IPS-11a (cell line): Measurements from ENCODE around the gene WDTC1.
"Not testable (repeated sequence)": the region's sequence is repeated elsewhere in the genome, so short reads cannot be mapped to it uniquely, and the experiment has no call there.

Source experiments
- H3K4me3 ChIP-seq: one replicate; pipeline ENCODE4 v1.5.1; 2013; ENCODE audit warnings: low read depth, low read length, control low read depth

The WDTC1 gene

GRCh38 chr1:27246194-27246593, 11.8 kb downstream of the WDTC1 start:
- H3K4me3 ChIP-seq, result no peak overlapping the region

- no peak overlapping the region for H3K4me3 ChIP-seq
These were observed 19.2 kb downstream of the WDTC1 start for GRCh38 chr1:27253596-27253995.

DNA sequence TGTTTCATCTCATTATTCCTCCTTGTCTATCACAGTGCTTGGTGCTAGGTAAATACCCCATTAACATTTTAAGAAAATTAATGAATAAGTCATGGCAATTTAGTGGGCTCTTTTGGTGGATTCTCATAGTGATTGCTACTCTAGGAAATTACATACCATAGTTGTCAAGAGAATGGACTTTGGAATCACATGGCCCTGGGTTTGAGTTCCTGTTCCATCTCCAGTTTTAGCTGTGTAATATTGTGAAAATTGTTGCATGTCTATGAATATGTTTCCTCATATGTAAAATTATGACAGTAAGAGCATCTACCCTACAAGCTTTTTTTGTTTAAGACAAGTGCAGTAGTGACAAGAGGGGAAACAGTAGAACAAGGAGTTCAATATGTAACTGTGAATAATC, 20.7 kb downstream of the WDTC1 start:
- H3K4me3 ChIP-seq, result no peak overlapping the region

GRCh38 chr1:27257155-27257554, 22.7 kb downstream of the WDTC1 start:
- no peak overlapping the region for H3K4me3 ChIP-seq

GRCh38 chr1:27258598-27258997, 24.2 kb downstream of the WDTC1 start:
- no peak overlapping the region for H3K4me3 ChIP-seq

DNA sequence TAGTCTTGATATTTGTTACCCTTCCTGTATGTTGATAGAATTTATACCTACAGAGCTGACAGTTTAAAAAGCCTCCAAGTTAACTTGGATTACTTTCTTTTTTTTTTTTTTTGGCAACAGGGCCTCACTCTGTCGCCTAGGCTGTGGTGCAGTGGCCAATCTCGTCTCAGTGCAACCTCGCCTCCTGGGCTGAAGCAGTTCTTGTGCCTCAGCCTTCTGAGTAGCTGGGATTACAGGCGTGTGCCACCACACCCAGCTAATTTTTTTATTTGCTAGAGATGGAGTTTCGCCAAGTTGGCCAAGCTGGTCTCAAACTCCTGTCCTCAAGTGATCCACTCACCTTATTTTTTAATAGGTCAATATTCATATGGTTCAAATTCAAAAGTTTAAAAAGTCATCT, 32.7 kb downstream of the WDTC1 start:
- H3K4me3 ChIP-seq, result no peak overlapping the region

- H3K4me3 ChIP-seq, result no peak overlapping the region
These were observed 34.8 kb downstream of the WDTC1 start for GRCh38 chr1:27269276-27269675.

DNA sequence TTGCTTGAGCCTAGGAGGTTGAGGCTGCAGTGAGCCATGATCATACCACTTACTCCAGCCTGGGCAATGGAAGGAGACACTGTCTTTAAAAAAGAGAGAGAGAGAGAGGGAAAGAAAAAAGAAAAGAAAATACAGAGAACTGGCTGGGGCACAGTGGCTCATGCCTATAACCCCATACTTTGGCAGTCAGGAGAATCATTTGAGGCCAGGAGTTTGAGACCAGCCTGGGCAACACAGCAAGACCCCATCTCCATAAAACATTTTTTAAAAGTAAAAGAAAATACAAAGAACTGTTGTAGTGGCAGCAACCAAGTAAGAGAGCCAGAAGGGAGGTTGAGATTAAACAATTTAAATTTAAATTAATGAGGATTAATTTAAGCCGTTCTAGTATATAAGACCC, 39.8 kb downstream of the WDTC1 start:
- H3K4me3 ChIP-seq, result no peak overlapping the region

- no peak overlapping the region for H3K4me3 ChIP-seq
These were observed 41.3 kb downstream of the WDTC1 start for GRCh38 chr1:27275696-27276095.

DNA sequence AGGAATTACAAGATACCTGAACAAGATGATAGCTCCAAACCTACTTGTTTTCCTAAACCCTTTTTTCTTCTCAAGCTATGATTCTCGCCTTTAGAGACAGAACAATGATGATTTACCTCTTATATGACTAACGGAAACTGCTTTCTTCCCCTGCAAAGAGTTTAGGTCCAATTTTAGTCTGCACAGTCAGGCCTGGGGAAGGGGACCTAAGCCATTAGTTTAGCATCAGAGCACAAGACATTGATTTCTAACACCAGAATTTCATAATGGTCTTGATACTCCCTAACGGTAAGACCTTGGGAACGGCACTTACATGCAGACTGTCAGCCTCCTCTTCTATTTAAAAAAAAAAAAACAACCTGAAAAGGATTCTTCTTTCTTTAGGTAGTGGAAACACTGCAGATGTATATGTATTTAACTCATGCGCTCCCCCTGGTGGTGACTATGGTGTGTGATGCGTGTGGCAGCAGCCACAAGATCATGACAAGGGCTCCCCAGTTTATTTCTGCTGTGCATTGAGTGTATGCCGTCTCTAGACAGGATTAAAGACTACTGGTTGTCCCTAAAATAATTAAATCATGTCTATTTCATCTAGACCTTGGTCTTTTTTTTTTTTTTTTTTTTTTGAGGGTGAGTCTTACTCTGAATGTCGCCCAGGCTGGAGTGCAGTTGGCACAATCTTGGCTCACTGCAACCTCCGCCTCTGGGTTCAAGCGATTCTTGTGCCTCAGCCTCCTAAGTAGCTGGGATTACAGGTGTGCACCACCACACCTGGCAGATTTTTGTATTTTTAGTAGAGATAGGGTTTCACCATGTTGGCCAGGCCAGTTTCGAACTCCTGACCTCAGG, 50.2 kb downstream of the WDTC1 start:
- no peak overlapping the region for H3K4me3 ChIP-seq

DNA sequence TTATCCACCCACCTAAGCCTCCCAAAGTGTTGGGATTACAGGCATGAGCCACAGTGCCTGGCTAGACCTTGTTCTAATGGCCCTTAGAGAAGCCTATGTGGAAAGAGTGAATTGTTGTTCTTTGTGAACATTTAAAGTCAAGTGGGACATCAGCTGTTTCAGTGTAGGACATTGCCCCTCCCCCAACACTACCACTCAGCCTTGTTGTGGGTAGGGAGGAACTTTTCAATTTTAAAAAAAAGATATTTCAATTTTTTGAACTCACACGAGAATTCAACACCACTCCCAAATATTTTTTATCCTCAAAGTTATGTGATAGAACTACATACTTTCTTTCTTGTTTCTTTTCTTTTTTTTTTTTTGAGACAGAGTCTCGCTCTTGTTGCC, 50.8 kb downstream of the WDTC1 start:
- H3K4me3 ChIP-seq, result no peak overlapping the region

- H3K4me3 ChIP-seq, result not testable (repeated sequence)
These were observed 51.4 kb downstream of the WDTC1 start for GRCh38 chr1:27285821-27286220.

DNA sequence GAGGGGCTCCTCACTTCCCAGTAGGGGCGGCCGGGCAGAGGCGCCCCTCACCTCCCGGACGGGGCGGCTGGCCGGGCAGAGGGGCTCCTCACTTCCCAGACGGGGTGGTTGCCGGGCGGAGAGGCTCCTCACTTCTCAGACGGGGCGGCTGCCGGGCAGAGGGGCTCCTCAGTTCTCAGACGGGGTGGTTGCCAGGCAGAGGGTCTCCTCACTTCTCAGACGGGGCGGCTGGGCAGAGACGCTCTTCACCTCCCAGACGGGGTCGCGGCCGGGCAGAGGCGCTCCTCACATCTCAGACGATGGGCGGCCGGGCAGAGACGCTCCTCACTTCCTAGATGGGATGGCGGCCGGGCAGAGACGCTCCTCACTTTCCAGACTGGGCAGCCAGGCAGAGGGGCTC, 54.7 kb downstream of the WDTC1 start:
- H3K4me3 ChIP-seq, result not testable (repeated sequence)

DNA sequence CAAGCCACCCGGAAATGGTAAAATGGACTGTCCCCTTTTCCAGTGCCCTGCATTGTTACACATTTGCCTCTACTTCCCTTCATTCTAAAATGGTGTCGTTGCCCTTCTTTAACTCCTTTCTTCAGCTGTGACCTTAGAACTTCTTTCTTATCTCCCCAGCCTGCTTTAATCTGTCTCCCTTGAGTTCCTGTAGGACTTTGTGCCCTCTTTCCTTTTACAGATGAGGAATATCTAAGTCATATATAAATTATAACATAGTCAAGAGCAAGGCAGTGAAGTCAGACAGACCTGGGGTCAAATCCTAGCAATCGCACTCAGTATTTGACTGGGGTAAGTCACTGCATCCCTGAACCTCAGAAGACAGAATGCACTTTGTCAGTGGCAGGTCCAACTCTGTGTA, 56.1 kb downstream of the WDTC1 start:
- no peak overlapping the region for H3K4me3 ChIP-seq

GRCh38 chr1:27292106-27292505, 57.7 kb downstream of the WDTC1 start:
- H3K4me3 ChIP-seq, result no peak overlapping the region

DNA sequence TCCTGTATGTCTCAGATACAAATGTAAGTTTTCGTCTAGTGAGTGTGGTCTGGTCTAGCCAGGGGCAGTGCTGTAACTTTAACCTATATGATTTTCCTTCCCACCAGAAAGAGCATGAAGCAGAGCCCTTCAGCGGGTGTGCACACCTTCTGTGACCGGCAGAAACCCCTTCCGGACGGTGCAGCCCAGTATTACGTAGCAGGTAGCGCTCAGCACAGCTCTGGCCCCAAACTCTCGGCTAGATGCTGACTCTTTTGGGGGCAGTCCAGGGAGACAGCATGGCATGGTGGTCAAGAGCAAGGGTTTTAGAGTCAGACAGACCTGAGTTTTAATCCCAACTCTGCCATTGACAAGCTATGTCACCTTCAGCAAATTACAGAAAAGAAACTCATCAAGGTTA, 59.5 kb downstream of the WDTC1 start:
- no peak overlapping the region for H3K4me3 ChIP-seq

DNA sequence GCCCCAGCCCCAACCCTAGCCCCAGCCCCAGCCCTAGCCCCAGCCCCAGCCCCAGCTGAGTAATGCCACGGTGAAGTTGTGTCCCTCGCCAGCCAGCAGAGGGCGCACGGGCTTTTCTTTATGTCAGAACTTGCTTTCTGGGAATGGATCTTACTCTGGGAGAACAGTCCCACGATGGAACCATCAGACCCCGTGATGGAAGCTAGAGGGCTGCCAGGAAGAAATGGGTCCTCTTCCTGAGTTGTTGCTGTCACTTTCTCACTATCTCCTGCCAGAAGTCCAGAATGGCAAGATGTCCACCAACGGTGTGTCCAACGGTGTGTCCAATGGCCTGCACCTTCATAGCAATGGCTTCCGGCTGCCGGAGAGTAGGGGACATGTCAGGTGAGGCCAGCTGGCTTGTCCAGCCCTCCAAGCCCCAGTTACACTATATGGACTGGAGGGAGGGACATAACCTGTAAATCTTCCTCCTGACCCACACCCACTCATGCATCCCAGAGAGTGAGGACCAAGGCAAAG, 62.4 kb downstream of the WDTC1 start:
- no peak overlapping the region for H3K4me3 ChIP-seq

DNA sequence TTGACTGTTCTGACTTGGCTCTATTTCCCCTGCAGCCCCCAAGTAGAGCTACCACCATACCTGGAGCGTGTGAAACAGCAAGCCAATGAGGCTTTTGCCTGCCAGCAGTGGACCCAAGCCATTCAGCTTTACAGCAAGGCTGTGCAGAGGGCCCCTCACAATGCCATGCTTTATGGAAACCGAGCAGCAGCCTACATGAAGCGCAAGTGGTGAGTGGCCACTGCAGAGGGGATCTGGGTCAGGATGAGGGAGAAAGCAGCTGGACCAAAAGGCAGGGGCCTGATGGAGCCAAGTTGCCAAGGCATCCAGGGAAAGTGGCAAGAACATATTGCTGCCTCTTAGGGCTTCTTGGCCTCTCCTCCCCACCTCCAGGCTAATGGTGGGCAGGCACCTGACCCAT, 63.5 kb downstream of the WDTC1 start:
- no peak overlapping the region for H3K4me3 ChIP-seq

DNA sequence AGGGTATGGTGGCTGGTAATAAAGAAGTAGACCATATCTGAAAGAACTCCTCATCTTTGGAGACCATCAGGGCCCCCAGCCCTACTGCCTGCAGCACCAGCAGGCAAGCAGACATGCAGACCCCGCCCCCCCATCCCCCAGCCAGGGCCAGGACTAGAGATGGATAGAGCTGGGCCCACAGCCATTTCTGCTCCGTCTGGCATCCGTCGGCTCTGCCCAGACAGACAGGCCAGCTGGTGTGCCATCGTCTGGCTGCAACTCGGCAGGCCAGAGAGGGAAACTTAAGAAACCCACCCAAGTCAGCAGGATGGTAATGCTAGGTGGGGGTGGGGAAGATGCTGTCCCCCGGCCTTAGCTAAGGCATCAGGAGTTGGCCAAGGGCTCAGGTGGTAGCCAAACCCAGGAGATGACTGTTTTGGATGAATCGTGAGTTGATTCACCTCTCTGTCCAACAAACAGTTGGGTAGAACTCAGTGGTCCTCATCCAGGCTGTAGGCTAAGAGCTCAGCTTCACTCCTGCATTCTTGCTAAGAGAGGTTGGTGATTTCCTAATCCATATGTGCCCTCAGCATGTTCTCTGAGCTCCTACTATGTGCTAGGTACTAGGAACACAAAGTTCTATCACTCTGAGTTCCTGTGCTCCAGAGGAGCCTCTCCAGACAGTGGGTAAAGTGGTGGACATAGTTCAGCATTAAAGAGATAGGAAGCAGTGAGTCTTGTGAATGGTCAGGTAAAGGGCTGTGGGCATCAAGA, 64.4 kb downstream of the WDTC1 start:
- no peak overlapping the region for H3K4me3 ChIP-seq

GRCh38 chr1:27299385-27300271, 65.2 kb downstream of the WDTC1 start:
- no peak overlapping the region for H3K4me3 ChIP-seq
